HS-27A (cell line): ENCODE results near the gene CRIP2.

Source experiments
- DNase-seq: peaks from one replicate; pipeline ENCODE4 v3.0.0-alpha.2; 2012; ENCODE audit warnings: low read depth, missing footprints

The CRIP2 gene

GRCh38 chr14:105444859-105445258, 29.8 kb upstream of the CRIP2 start:
- DNase-seq = no peak

GRCh38 chr14:105445290-105445689, 29.3 kb upstream of the CRIP2 start:
- no peak for DNase-seq

- no peak for DNase-seq
Measured at GRCh38 chr14:105445901-105446845, 28.4 kb upstream of the CRIP2 start.

GRCh38 chr14:105446971-105447370, 27.6 kb upstream of the CRIP2 start:
- no peak for DNase-seq

GRCh38 chr14:105447651-105448640, 26.7 kb upstream of the CRIP2 start:
- no peak for DNase-seq

GRCh38 chr14:105448706-105449111, 25.9 kb upstream of the CRIP2 start:
- DNase-seq = no peak

GRCh38 chr14:105449276-105450122, 25.1 kb upstream of the CRIP2 start:
- DNase-seq = no peak

GRCh38 chr14:105450123-105450505, 24.5 kb upstream of the CRIP2 start:
- DNase-seq = no peak

- DNase-seq = no peak
Measured at GRCh38 chr14:105450864-105451720, 23.5 kb upstream of the CRIP2 start.

GRCh38 chr14:105452963-105453362, 21.7 kb upstream of the CRIP2 start:
- DNase-seq = no peak

GRCh38 chr14:105453847-105454246, 20.8 kb upstream of the CRIP2 start:
- no peak for DNase-seq

GRCh38 chr14:105455086-105455640, 19.5 kb upstream of the CRIP2 start:
- DNase-seq = no peak

- no peak for DNase-seq
Measured at GRCh38 chr14:105455766-105456660, 18.6 kb upstream of the CRIP2 start.

- DNase-seq = no peak
Measured at GRCh38 chr14:105456736-105457617, 17.6 kb upstream of the CRIP2 start.

- DNase-seq = no peak
Measured at GRCh38 chr14:105458010-105458409, 16.6 kb upstream of the CRIP2 start.

GRCh38 chr14:105458571-105458970, 16.1 kb upstream of the CRIP2 start:
- DNase-seq = no peak

- DNase-seq = no peak
Measured at GRCh38 chr14:105460116-105460515, 14.5 kb upstream of the CRIP2 start.

GRCh38 chr14:105460616-105461015, 14.0 kb upstream of the CRIP2 start:
- no peak for DNase-seq
